ENCODE measurements around the gene IL10RA. TPM values are rescaled to one million over a fixed set of nuclear protein-coding genes. Genes with fewer than 3 reads are reported as not detected.

IL10RA gene
- total and polyA plus RNA-seq, 9 of the 15 experiments (the other 6 are each of a cell fraction or from before 2014, with no cell fraction given) = 0.17 to 17.3 (median 2.9) TPM

DNA sequence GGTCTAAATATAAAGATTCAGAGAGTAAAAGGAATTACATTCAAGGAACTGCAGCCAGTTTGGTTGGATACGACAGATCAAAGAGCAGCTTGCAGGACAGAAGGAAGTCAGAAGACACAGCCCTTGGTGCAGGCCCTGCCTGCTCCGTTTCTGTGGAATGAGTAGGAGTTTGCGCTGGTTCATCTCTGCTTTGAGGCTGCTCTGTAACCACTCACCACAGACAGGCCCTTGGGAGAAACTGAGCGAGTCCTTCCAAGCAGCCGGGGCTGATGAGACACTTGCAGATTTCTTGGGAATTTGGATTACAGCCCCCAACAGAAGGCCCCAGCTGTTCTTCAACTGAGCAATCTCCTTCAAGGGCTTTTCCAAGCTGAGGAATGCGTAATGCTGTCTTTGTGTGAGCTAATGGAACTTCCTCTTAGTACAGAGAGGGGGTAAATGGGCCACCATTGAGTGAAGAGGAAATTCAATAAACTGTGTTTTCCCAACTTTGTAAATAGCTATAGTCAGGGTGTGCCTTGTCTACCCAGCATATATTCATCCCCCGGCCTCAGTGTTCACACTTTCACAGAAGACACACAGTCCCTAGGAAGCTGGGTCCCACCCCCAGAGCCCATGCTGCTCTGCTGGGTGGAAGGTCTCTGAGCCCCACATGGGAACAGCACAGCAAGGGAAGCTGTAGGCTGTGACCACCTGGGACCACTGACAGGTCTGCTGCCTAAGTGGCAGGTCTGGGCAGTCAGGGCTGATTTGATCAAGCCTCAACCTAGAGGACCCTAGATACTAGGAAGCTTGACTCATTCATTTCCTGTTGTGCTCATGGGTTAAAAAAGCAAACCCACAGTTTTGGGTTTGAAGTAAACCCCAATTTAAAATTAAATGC lies 16.6 kb downstream of the IL10RA start:
- no peaks in the 10 kb centered on the region for H3K79me2 ChIP-seq (ENCODE audit: control insufficient read depth, insufficient read depth, low read length)
- DNase-seq (ENCODE audit: extremely low read depth in 1 of 4, low spot score in 3 of 4) = peak; percentile 33 to 79 (median 51)
- ChIA-PET POLR2A (interaction anchor here (0.6 to 2.3 kb wide), 15 partner anchors 8 to 787 kb away, joined by 3 to 8 read pairs (median 3); partner anchors contain the start of gene IL10RA), CTCF (ENCODE audit: low intra/inter-chr PET ratio) (no interaction called here)
- peak; percentile 69 for FAIRE-seq
- no peaks in the 10 kb centered on the region for H3K9me1 ChIP-seq (ENCODE audit: control insufficient read depth, insufficient read depth, low read length)
- H4K20me1 ChIP-seq (replicated peaks; ENCODE audit: control insufficient read depth, insufficient read depth, low read length) = no peaks in the 10 kb centered on the region
- in situ Hi-C loops (cut with MboI) (no loop called here), intact Hi-C loops (cut with micrococcal nuclease) (loop anchor here (2.0 kb wide), 1 partner anchor 52 kb away; no protein-coding TSS in a partner anchor)
- H3K36me3 ChIP-seq (ENCODE audit: control insufficient read depth, insufficient read depth, low read length) = peaks cover 3% of the 10 kb centered on the region; the same call in 1 of the 3 replicates
- H3K9me3 ChIP-seq (replicated peaks; ENCODE audit: control insufficient read depth, insufficient read depth, low read depth, low read length) = no peaks in the 10 kb centered on the region; the same call in 1 of the 2 replicates
- peak overlapping the region; percentile 73 for H3K4me2 ChIP-seq (ENCODE audit: insufficient read depth, low read length)
- peak; percentile 72 for ATAC-seq
- TSS peak; percentile 90 for BruUV-seq (replicated peaks)
- peak overlapping the region; percentile 79 for H2AFZ ChIP-seq (ENCODE audit: low read depth, low read length)
- peak overlapping the region; percentile 68 to 84; a peak in 3 of 4 replicates for H3K9ac ChIP-seq (ENCODE audit: insufficient read depth in 1 of 2, low read depth in 2 of 2, low read length in 2 of 2)
- 9% methylated on average over 7 of the region's 7 CpGs for WGBS (ENCODE audit: insufficient coverage, low coverage, missing lambda C conversion rate)
- H3K4me3 ChIP-seq = no peak overlapping the region
- no peaks in the 10 kb centered on the region for H3K27me3 ChIP-seq (ENCODE audit: control insufficient read depth in 2 of 2, insufficient read depth in 2 of 2, low read length in 2 of 2)
- H3K27ac ChIP-seq (ENCODE audit: extremely low read depth, low read depth, low read length) = peak overlapping the region; percentile 90
- H3K4me1 ChIP-seq (replicated peaks in 1 of 2; ENCODE audit: control insufficient read depth in 2 of 2, insufficient read depth in 2 of 2, low read length in 2 of 2) = peaks cover 71 to 74% of the 10 kb centered on the region in 2 experiments
- TF ChIP-seq, protein P1, sequence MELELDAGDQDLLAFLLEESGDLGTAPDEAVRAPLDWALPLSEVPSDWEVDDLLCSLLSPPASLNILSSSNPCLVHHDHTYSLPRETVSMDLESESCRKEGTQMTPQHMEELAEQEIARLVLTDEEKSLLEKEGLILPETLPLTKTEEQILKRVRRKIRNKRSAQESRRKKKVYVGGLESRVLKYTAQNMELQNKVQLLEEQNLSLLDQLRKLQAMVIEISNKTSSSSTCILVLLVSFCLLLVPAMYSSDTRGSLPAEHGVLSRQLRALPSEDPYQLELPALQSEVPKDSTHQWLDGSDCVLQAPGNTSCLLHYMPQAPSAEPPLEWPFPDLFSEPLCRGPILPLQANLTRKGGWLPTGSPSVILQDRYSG (tag; conservative IDR thresholded peaks at IDR 0.05; ENCODE audit: low read depth) = no peak; the same call in 1 of the 2 replicates
- no peak for TF ChIP-seq RBM34 (IDR thresholded peaks at IDR 0.05; ENCODE audit: borderline replicate concordance, insufficient read depth, low read length)
- TF ChIP-seq POLR2AphosphoS2 (IDR thresholded peaks at IDR 0.05; ENCODE audit: low read length) = no peak
- TF ChIP-seq, protein P2, sequence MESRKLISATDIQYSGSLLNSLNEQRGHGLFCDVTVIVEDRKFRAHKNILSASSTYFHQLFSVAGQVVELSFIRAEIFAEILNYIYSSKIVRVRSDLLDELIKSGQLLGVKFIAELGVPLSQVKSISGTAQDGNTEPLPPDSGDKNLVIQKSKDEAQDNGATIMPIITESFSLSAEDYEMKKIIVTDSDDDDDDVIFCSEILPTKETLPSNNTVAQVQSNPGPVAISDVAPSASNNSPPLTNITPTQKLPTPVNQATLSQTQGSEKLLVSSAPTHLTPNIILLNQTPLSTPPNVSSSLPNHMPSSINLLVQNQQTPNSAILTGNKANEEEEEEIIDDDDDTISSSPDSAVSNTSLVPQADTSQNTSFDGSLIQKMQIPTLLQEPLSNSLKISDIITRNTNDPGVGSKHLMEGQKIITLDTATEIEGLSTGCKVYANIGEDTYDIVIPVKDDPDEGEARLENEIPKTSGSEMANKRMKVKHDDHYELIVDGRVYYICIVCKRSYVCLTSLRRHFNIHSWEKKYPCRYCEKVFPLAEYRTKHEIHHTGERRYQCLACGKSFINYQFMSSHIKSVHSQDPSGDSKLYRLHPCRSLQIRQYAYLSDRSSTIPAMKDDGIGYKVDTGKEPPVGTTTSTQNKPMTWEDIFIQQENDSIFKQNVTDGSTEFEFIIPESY (CRISPR knock-in tag; IDR thresholded peaks at IDR 0.05) = no peak
- no peak for TF ChIP-seq ZKSCAN3 (CRISPR knock-in tag; IDR thresholded peaks at IDR 0.05)
- TF ChIP-seq, protein P3, sequence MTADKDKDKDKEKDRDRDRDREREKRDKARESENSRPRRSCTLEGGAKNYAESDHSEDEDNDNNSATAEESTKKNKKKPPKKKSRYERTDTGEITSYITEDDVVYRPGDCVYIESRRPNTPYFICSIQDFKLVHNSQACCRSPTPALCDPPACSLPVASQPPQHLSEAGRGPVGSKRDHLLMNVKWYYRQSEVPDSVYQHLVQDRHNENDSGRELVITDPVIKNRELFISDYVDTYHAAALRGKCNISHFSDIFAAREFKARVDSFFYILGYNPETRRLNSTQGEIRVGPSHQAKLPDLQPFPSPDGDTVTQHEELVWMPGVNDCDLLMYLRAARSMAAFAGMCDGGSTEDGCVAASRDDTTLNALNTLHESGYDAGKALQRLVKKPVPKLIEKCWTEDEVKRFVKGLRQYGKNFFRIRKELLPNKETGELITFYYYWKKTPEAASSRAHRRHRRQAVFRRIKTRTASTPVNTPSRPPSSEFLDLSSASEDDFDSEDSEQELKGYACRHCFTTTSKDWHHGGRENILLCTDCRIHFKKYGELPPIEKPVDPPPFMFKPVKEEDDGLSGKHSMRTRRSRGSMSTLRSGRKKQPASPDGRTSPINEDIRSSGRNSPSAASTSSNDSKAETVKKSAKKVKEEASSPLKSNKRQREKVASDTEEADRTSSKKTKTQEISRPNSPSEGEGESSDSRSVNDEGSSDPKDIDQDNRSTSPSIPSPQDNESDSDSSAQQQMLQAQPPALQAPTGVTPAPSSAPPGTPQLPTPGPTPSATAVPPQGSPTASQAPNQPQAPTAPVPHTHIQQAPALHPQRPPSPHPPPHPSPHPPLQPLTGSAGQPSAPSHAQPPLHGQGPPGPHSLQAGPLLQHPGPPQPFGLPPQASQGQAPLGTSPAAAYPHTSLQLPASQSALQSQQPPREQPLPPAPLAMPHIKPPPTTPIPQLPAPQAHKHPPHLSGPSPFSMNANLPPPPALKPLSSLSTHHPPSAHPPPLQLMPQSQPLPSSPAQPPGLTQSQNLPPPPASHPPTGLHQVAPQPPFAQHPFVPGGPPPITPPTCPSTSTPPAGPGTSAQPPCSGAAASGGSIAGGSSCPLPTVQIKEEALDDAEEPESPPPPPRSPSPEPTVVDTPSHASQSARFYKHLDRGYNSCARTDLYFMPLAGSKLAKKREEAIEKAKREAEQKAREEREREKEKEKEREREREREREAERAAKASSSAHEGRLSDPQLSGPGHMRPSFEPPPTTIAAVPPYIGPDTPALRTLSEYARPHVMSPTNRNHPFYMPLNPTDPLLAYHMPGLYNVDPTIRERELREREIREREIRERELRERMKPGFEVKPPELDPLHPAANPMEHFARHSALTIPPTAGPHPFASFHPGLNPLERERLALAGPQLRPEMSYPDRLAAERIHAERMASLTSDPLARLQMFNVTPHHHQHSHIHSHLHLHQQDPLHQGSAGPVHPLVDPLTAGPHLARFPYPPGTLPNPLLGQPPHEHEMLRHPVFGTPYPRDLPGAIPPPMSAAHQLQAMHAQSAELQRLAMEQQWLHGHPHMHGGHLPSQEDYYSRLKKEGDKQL (CRISPR knock-in tag; IDR thresholded peaks at IDR 0.05; ENCODE audit: borderline replicate concordance) = no peak
- TF ChIP-seq, protein P4, sequence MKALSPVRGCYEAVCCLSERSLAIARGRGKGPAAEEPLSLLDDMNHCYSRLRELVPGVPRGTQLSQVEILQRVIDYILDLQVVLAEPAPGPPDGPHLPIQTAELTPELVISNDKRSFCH (CRISPR knock-in tag; IDR thresholded peaks at IDR 0.05) = no peak
- TF ChIP-seq, protein P4 (tag; IDR thresholded peaks at IDR 0.05) = peak; percentile 30
- TF ChIP-seq, protein P5, sequence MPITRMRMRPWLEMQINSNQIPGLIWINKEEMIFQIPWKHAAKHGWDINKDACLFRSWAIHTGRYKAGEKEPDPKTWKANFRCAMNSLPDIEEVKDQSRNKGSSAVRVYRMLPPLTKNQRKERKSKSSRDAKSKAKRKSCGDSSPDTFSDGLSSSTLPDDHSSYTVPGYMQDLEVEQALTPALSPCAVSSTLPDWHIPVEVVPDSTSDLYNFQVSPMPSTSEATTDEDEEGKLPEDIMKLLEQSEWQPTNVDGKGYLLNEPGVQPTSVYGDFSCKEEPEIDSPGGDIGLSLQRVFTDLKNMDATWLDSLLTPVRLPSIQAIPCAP (CRISPR knock-in tag; IDR thresholded peaks at IDR 0.05; ENCODE audit: borderline replicate concordance) = no peak
